ENCODE results near the gene PSD4.

Gene PSD4

DNA sequence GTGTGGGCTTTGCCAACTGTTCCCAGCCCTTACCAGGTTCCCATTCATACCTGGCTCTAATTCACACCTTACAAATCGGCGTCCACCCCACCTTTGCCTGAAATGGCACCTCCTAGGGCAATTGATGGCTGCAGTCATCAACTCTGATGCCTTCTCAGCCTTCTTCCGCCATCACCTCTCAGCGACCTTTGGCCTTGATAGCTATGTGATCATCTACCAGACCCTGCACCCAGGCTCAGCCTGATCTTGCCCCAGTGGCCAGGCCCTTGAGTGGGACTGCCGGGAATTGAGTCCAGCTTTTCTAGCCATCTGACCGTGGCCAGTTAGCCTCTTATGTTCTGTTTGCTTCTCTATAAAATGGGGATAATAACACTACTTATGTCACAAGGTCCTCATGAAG is 32.5 kb downstream of the PSD4 start:
- no peak for ATAC-seq
- TF ChIP-seq ISL1 (CRISPR knock-in tag; IDR thresholded peaks at IDR 0.05): no peak
- TF ChIP-seq, protein P1, sequence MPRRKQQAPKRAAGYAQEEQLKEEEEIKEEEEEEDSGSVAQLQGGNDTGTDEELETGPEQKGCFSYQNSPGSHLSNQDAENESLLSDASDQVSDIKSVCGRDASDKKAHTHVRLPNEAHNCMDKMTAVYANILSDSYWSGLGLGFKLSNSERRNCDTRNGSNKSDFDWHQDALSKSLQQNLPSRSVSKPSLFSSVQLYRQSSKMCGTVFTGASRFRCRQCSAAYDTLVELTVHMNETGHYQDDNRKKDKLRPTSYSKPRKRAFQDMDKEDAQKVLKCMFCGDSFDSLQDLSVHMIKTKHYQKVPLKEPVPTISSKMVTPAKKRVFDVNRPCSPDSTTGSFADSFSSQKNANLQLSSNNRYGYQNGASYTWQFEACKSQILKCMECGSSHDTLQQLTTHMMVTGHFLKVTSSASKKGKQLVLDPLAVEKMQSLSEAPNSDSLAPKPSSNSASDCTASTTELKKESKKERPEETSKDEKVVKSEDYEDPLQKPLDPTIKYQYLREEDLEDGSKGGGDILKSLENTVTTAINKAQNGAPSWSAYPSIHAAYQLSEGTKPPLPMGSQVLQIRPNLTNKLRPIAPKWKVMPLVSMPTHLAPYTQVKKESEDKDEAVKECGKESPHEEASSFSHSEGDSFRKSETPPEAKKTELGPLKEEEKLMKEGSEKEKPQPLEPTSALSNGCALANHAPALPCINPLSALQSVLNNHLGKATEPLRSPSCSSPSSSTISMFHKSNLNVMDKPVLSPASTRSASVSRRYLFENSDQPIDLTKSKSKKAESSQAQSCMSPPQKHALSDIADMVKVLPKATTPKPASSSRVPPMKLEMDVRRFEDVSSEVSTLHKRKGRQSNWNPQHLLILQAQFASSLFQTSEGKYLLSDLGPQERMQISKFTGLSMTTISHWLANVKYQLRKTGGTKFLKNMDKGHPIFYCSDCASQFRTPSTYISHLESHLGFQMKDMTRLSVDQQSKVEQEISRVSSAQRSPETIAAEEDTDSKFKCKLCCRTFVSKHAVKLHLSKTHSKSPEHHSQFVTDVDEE (CRISPR knock-in tag; IDR thresholded peaks at IDR 0.05): no peak
- TF ChIP-seq OSR1 (CRISPR knock-in tag; IDR thresholded peaks at IDR 0.05): no peak
- no peak for TF ChIP-seq TCF4 (CRISPR knock-in tag; IDR thresholded peaks at IDR 0.05; ENCODE audit: borderline replicate concordance)
- no peak for TF ChIP-seq TOX (CRISPR knock-in tag; IDR thresholded peaks at IDR 0.05; ENCODE audit: borderline replicate concordance)
- no peak for TF ChIP-seq BACH2 (CRISPR knock-in tag; IDR thresholded peaks at IDR 0.05; ENCODE audit: borderline replicate concordance)
- no peak for TF ChIP-seq ZNF8 (CRISPR knock-in tag; IDR thresholded peaks at IDR 0.05)
- TF ChIP-seq, protein P2, sequence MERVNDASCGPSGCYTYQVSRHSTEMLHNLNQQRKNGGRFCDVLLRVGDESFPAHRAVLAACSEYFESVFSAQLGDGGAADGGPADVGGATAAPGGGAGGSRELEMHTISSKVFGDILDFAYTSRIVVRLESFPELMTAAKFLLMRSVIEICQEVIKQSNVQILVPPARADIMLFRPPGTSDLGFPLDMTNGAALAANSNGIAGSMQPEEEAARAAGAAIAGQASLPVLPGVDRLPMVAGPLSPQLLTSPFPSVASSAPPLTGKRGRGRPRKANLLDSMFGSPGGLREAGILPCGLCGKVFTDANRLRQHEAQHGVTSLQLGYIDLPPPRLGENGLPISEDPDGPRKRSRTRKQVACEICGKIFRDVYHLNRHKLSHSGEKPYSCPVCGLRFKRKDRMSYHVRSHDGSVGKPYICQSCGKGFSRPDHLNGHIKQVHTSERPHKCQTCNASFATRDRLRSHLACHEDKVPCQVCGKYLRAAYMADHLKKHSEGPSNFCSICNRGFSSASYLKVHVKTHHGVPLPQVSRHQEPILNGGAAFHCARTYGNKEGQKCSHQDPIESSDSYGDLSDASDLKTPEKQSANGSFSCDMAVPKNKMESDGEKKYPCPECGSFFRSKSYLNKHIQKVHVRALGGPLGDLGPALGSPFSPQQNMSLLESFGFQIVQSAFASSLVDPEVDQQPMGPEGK (CRISPR knock-in tag; IDR thresholded peaks at IDR 0.05; ENCODE audit: borderline replicate concordance): no peak
- TF ChIP-seq ZFP3 (CRISPR knock-in tag; IDR thresholded peaks at IDR 0.05): no peak
- no peak for TF ChIP-seq ZNF565 (CRISPR knock-in tag; conservative IDR thresholded peaks at IDR 0.05; ENCODE audit: low read depth)
- TF ChIP-seq, protein P3, sequence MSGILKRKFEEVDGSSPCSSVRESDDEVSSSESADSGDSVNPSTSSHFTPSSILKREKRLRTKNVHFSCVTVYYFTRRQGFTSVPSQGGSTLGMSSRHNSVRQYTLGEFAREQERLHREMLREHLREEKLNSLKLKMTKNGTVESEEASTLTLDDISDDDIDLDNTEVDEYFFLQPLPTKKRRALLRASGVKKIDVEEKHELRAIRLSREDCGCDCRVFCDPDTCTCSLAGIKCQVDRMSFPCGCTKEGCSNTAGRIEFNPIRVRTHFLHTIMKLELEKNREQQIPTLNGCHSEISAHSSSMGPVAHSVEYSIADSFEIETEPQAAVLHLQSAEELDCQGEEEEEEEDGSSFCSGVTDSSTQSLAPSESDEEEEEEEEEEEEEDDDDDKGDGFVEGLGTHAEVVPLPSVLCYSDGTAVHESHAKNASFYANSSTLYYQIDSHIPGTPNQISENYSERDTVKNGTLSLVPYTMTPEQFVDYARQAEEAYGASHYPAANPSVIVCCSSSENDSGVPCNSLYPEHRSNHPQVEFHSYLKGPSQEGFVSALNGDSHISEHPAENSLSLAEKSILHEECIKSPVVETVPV (CRISPR knock-in tag; IDR thresholded peaks at IDR 0.05): no peak
- TF ChIP-seq ZC3H10 (CRISPR knock-in tag; IDR thresholded peaks at IDR 0.05): no peak
- TF ChIP-seq, protein P4, sequence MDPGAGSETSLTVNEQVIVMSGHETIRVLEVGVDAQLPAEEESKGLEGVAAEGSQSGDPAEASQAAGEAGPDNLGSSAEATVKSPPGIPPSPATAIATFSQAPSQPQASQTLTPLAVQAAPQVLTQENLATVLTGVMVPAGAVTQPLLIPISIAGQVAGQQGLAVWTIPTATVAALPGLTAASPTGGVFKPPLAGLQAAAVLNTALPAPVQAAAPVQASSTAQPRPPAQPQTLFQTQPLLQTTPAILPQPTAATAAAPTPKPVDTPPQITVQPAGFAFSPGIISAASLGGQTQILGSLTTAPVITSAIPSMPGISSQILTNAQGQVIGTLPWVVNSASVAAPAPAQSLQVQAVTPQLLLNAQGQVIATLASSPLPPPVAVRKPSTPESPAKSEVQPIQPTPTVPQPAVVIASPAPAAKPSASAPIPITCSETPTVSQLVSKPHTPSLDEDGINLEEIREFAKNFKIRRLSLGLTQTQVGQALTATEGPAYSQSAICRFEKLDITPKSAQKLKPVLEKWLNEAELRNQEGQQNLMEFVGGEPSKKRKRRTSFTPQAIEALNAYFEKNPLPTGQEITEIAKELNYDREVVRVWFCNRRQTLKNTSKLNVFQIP (CRISPR knock-in tag; IDR thresholded peaks at IDR 0.05; ENCODE audit: borderline replicate concordance, low read depth): no peak
- TF ChIP-seq RARB (CRISPR knock-in tag; IDR thresholded peaks at IDR 0.05): no peak
- TF ChIP-seq ESRRG (CRISPR knock-in tag; IDR thresholded peaks at IDR 0.05): no peak

DNA sequence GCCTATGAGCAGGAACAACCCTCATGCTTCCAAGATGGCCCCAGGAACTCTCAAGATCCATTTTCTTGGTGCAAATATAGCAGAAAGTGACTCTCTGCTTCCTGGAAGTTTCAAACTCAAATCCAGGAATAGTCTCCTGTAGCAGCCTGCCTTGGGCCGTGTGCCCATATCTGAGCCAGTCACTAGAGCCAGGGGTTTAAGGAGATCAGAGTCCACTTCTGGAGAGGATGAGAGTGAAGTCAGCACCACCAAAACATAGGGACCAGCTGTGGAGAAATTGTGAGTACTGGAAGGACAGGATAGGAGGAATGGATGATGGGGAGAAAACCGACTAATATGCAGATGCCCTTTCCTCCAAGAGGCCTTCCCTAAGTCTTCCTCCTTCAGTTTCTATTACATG is 33.2 kb downstream of the PSD4 start:
- no peak for ATAC-seq
- TF ChIP-seq ISL1 (CRISPR knock-in tag; IDR thresholded peaks at IDR 0.05) (no peak), TCF4 (CRISPR knock-in tag; IDR thresholded peaks at IDR 0.05; ENCODE audit: borderline replicate concordance) (no peak), CSDC2 (CRISPR knock-in tag; IDR thresholded peaks at IDR 0.05) (no peak), ARNTL (CRISPR knock-in tag; IDR thresholded peaks at IDR 0.05; ENCODE audit: borderline replicate concordance, low read depth) (no peak), OSR1 (CRISPR knock-in tag; IDR thresholded peaks at IDR 0.05) (no peak), ZC3H10 (CRISPR knock-in tag; IDR thresholded peaks at IDR 0.05) (no peak), TOX (CRISPR knock-in tag; IDR thresholded peaks at IDR 0.05; ENCODE audit: borderline replicate concordance) (no peak), RARB (CRISPR knock-in tag; IDR thresholded peaks at IDR 0.05) (no peak)
- TF ChIP-seq, protein P1 (CRISPR knock-in tag; IDR thresholded peaks at IDR 0.05): no peak

DNA sequence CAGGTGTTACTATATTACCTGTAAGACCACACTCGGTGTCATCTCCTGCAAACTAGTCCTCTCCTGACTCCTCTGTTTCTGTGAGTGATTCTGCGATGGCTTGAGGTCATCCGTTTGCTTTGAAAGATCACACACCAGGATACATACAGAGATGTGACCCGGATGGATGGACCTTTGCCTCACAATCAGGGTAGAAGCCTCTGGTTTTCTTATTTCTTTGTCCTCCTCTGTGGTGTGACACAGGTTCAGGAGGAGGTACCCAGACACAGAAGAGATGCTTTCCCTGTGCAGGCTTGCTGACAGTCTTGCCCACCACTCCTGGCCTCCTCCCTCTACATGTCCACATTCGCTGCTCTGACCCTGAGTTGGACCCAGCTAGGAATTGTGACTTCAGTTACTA is 34.6 kb downstream of the PSD4 start:
- TF ChIP-seq TCF4 (CRISPR knock-in tag; IDR thresholded peaks at IDR 0.05; ENCODE audit: borderline replicate concordance): no peak
- TF ChIP-seq ZFP3 (CRISPR knock-in tag; IDR thresholded peaks at IDR 0.05): no peak
- TF ChIP-seq SNAI2 (CRISPR knock-in tag; IDR thresholded peaks at IDR 0.05): no peak
- TF ChIP-seq, protein P1 (CRISPR knock-in tag; IDR thresholded peaks at IDR 0.05): no peak
- no peak for TF ChIP-seq ESRRG (CRISPR knock-in tag; IDR thresholded peaks at IDR 0.05)
- TF ChIP-seq ISL1 (CRISPR knock-in tag; IDR thresholded peaks at IDR 0.05): no peak
- no peak for TF ChIP-seq OSR1 (CRISPR knock-in tag; IDR thresholded peaks at IDR 0.05)
- TF ChIP-seq ZNF70 (CRISPR knock-in tag; IDR thresholded peaks at IDR 0.05): no peak
- TF ChIP-seq, protein P3 (CRISPR knock-in tag; IDR thresholded peaks at IDR 0.05): no peak

More for the DNA sequence above, 34.6 kb downstream of the PSD4 start:
- no peak for ATAC-seq

Data from SK-N-SH treated with all-trans-retinoic acid at 6 μM for 48 hours (cell line).